CD4-positive, CD25-positive, alpha-beta regulatory T cell (primary cell): ENCODE data around the gene MPDU1. TPM values are rescaled to one million over a fixed set of nuclear protein-coding genes. Genes with fewer than 3 reads are reported as not detected.

Source experiments
- ATAC-seq, 2 donors: fragments of 150-1000 bp; cut with Tn5 transposase; one replicate each; pipeline ENCODE4 v1.10.0; 2021; ENCODE audit warnings: low read depth in 2 of 2, moderate number of reproducible peaks in 2 of 2, moderate library complexity in 1 of 2
- DNase-seq, 3 donors: peaks; one replicate each; pipeline versions ENCODE4 v3.0.0 to v3.0.0-alpha.2; 2012 to 2022; ENCODE audit warnings: mixed read lengths in 1 of 3
- H3K27ac ChIP-seq: one replicate; pipeline ENCODE4 v1.7.0; 2013; ENCODE audit warnings: mild to moderate bottlenecking, low read length; ENCODE audit not compliant: insufficient read depth, poor library complexity, severe bottlenecking
- H3K27me3 ChIP-seq: one replicate; pipeline ENCODE4 v1.7.0; 2013; ENCODE audit warnings: low read length; ENCODE audit not compliant: control insufficient read depth, insufficient read depth
- H3K36me3 ChIP-seq: one replicate; pipeline ENCODE4 v1.7.0; 2013; ENCODE audit warnings: mild to moderate bottlenecking, low read length, moderate library complexity; ENCODE audit not compliant: control insufficient read depth, insufficient read depth
- H3K4me1 ChIP-seq: 2 replicates; pipeline ENCODE4 v1.7.0; 2013; ENCODE audit warnings: mild to moderate bottlenecking, low read length; ENCODE audit not compliant: insufficient read depth, control insufficient read depth, poor library complexity, severe bottlenecking
- H3K4me3 ChIP-seq: one replicate; pipeline ENCODE4 v1.7.0; 2013; ENCODE audit warnings: low read depth, mild to moderate bottlenecking, low read length, moderate library complexity
- H3K9me3 ChIP-seq, 2 experiments: 1 replicate in 1 of 2; 2 replicates in 1 of 2; pipeline ENCODE4 v1.7.0; 2013; ENCODE audit warnings: low read length in 2 of 2, mild to moderate bottlenecking in 1 of 2, moderate library complexity in 1 of 2; ENCODE audit not compliant: control insufficient read depth in 2 of 2
- H3K27ac Mint-ChIP-seq, 3 donors: one replicate each; pipeline ENCODE4 v1.8.0; 2020 to 2022; ENCODE audit warnings: mild to moderate bottlenecking in 3 of 3, mixed read lengths in 3 of 3, moderate library complexity in 2 of 3
- H3K27me3 Mint-ChIP-seq: one replicate; pipeline ENCODE4 v1.8.0; 2022; ENCODE audit warnings: mild to moderate bottlenecking, mixed read lengths
- H3K36me3 Mint-ChIP-seq: one replicate; pipeline ENCODE4 v1.8.0; 2020; ENCODE audit warnings: mixed read lengths
- H3K4me1 Mint-ChIP-seq, 4 donors: one replicate each; pipeline ENCODE4 v1.8.0; 2020 to 2022; ENCODE audit warnings: mixed read lengths in 4 of 4, mild to moderate bottlenecking in 1 of 4
- H3K4me3 Mint-ChIP-seq, 4 donors: one replicate each; pipeline ENCODE4 v1.8.0; 2020 to 2022; ENCODE audit warnings: mild to moderate bottlenecking in 4 of 4, mixed read lengths in 4 of 4, moderate library complexity in 3 of 4
- H3K9me3 Mint-ChIP-seq, 7 donors: one replicate each; pipeline ENCODE4 v1.8.0; 2020 to 2022; ENCODE audit warnings: mixed read lengths in 7 of 7, mild to moderate bottlenecking in 3 of 7, moderate library complexity in 2 of 7
- polyA plus RNA-seq, 4 donors: library from polyadenylated mRNA; unstranded; fragments of 300-500 nt; fragmentation: Illumina TruSeq; gene quantifications; one replicate each; pipeline ENCODE4 v1.2.3, GENCODE V29; 2021
- total RNA-seq: library from RNA; stranded (reverse); gene quantifications from one replicate; pipeline ENCODE4 v1.2.3, GENCODE V29; 2022

MPDU1 gene
- total and polyA plus RNA-seq, 5 donors from 2014 or later: 40.0 to 63.7 (median 47.2) TPM

- ATAC-seq: no peak
- Histone ChIP-seq H3K27me3 (no peaks in the 10 kb centered on the region), H3K36me3 (peaks cover 35% of the 10 kb centered on the region), H3K4me1 (peaks cover 19% of the 10 kb centered on the region), H3K27ac (no peak overlapping the region), H3K4me3 (no peak overlapping the region), H3K9me3 (no peaks in the 10 kb centered on the region)
- no peaks in the 10 kb centered on the region for H3K9me3 Mint-ChIP-seq
- H3K36me3 Mint-ChIP-seq: peaks cover 24% of the 10 kb centered on the region
- DNase-seq: no peak
- no peak overlapping the region for H3K27ac Mint-ChIP-seq
- no peak overlapping the region for H3K4me3 Mint-ChIP-seq
- peaks cover 5 to 28% (median 7%) of the 10 kb centered on the region in 4 donors for H3K4me1 Mint-ChIP-seq
- H3K27me3 Mint-ChIP-seq: no peaks in the 10 kb centered on the region
Measured at GRCh38 chr17:7588553-7589203, 5.0 kb downstream of the MPDU1 start.

DNA sequence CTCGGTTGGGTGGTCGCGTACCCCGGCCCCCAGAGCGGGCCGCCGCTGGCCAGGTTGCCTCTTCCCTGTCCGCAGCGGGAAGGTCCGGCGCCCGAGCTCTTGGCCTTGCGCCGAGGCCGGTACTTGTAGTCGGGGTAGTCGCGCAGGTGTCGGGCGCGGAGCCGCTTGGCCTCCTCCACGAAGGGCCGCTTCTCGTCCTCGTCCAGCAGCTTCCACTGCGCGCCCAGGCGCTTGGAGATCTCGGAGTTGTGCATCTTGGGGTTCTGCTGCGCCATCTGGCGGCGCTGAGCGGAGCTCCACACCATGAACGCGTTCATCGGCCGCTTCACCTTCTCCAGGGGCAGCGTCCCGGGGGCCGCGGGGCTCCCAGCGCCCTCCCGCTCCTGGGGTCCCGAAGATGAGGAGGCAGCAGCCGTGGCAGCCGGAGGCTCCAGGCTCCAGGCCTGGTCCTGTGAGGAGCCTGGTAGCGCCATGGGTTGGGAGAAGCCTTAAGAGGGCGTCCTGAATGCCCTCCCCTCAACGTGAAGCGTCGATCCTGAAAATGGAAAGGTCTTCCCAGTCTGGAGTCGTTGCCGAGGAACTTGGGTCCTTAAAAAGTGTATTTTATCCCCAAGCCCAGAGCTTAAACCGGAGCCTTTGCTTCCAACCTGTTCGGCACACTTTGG, 5.7 kb downstream of the MPDU1 start:
- DNase-seq (peak; percentile 44 to 77 (median 67)), ATAC-seq (peak; percentile 66 to 78)
- Mint-ChIP-seq H3K4me3 (peak overlapping the region in 1 of 4 donors; percentile 24), H3K9me3 (no peaks in the 10 kb centered on the region), H3K27me3 (no peaks in the 10 kb centered on the region), H3K4me1 (peaks cover 0 to 21% (median 4%) of the 10 kb centered on the region in 4 donors), H3K36me3 (peaks cover 30% of the 10 kb centered on the region), H3K27ac (peak overlapping the region in 1 of 3 donors; percentile 36)
- Histone ChIP-seq H3K36me3 (peaks cover 42% of the 10 kb centered on the region), H3K9me3 (no peaks in the 10 kb centered on the region), H3K27ac (no peak overlapping the region), H3K4me1 (peaks cover 15% of the 10 kb centered on the region), H3K27me3 (no peaks in the 10 kb centered on the region), H3K4me3 (no peak overlapping the region)

- DNase-seq: no peak
- no peaks in the 10 kb centered on the region for H3K9me3 Mint-ChIP-seq
- H3K4me1 Mint-ChIP-seq: peaks cover 0 to 15% (median under 1%) of the 10 kb centered on the region in 4 donors
- H3K36me3 Mint-ChIP-seq: peaks cover 30% of the 10 kb centered on the region
- H3K4me3 Mint-ChIP-seq: peak within 1 kb of the TSS in 2 of 4 donors; percentile 24 to 43
- no peaks in the 10 kb centered on the region for H3K27me3 Mint-ChIP-seq
- Histone ChIP-seq H3K4me3 (no peak within 1 kb of the TSS), H3K27me3 (no peaks in the 10 kb centered on the region), H3K4me1 (peaks cover 8% of the 10 kb centered on the region), H3K36me3 (peaks cover 48% of the 10 kb centered on the region), H3K27ac (no peak within 1 kb of the TSS), H3K9me3 (no peaks in the 10 kb centered on the region)
- H3K27ac Mint-ChIP-seq: peak within 1 kb of the TSS; percentile 12 to 69 (median 36)
- ATAC-seq: no peak
Measured at GRCh38 chr17:7589891-7590691, 6.4 kb downstream of the MPDU1 start, which contains the start of gene SOX15. Gene SOX15 (minus strand): TSS chr17:7590094. CDS start chr17:7589676, 418 bp downstream.

DNA sequence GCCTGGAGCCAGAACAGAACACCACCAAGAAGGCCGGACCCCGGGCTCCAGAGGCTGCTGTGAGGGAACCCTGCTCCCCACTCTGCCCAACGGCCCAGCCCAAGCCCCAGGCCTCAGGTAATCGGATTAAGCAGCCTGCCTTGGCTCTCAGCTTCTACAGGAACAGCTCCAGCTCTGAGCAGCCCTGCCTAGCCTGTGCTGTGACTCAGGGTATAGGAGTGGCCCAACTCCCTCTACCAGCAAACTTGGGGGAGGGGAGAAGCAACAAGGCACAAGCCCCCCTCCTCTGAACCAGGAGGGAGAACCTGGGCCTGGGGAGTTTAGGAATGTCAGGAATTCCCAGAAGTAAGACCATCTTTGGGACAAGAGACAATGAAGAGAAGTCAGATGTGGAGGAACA, 7.1 kb downstream of the MPDU1 start:
- ATAC-seq (no peak), DNase-seq (no peak)
- Mint-ChIP-seq H3K4me1 (peaks cover 0 to 10% (median 0%) of the 10 kb centered on the region in 4 donors), H3K4me3 (no peak overlapping the region), H3K27me3 (no peaks in the 10 kb centered on the region), H3K9me3 (no peaks in the 10 kb centered on the region), H3K27ac (peak overlapping the region in 2 of 3 donors; percentile 12 to 69), H3K36me3 (peaks cover 36% of the 10 kb centered on the region)
- no peaks in the 10 kb centered on the region for H3K9me3 ChIP-seq
- H3K27ac ChIP-seq: no peak overlapping the region
- H3K4me1 ChIP-seq: peaks cover 3% of the 10 kb centered on the region
- peaks cover 55% of the 10 kb centered on the region for H3K36me3 ChIP-seq
- H3K27me3 ChIP-seq: no peaks in the 10 kb centered on the region
- H3K4me3 ChIP-seq: no peak overlapping the region

DNA sequence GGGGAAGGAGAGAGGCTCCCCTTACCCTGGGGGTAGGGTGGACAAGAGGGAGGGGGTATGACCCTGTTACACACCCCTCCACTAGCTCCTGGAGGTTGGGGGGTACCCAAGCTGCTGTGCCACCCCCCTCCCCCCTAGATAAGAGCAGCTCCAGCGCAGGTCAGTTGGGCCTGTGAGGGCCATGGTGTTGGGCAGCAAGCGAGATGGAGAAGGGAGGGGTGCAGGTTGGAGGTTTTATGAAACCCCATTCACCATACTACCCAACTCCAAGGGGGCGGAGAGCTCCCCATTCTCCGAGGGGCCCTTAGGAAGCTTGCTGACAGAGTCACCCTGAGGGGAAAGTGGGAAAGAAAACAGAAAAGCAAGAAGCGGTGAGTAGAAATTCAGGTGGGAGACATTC, 7.9 kb downstream of the MPDU1 start:
- Histone ChIP-seq H3K36me3 (peaks cover 60% of the 10 kb centered on the region), H3K9me3 (no peaks in the 10 kb centered on the region), H3K27me3 (no peaks in the 10 kb centered on the region), H3K27ac (no peak overlapping the region), H3K4me1 (peaks cover 3% of the 10 kb centered on the region), H3K4me3 (no peak overlapping the region)
- Mint-ChIP-seq H3K27ac (no peak overlapping the region), H3K9me3 (no peaks in the 10 kb centered on the region), H3K4me1 (peaks cover 0 to 9% (median 0%) of the 10 kb centered on the region in 4 donors), H3K4me3 (no peak overlapping the region), H3K27me3 (no peaks in the 10 kb centered on the region), H3K36me3 (peaks cover 37% of the 10 kb centered on the region)
- ATAC-seq (no peak), DNase-seq (no peak)

DNA sequence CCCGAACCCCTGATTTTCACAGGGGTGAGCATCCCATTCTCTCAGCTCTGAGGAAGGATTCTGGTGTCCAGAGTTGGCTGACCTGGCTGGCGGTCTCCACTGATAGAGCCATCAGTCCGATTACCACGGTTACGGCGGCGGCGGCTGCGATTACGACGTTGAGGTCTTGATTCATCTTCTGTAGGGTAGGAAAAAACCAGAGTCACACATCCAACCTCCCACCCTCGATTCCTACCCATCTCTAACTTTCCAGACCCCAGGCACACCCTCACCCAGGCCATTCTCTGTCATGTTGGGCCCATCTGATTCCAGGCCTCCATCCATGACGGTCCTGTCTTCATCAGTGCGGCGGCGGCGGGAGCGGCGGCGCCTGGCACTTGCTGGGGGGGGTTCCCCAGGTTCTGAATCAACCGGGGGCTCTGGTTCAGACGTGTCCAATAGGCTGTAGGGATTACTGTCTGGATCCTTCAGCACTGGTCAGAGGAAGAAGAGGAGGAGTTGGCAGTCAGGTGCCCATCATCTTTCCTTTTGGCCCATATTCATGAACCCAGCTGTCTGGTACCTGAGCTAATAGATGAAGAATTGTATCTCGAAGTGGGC, 8.9 kb downstream of the MPDU1 start:
- ATAC-seq: no peak
- peaks cover 0 to 6% (median under 1%) of the 10 kb centered on the region in 4 donors for H3K4me1 Mint-ChIP-seq
- peaks cover 37% of the 10 kb centered on the region for H3K36me3 Mint-ChIP-seq

GRCh38 chr17:7593296-7593695, 9.6 kb downstream of the MPDU1 start:
- no peak for DNase-seq
- H3K4me3 ChIP-seq: no peak overlapping the region
- no peaks in the 10 kb centered on the region for H3K9me3 ChIP-seq
- H3K4me1 ChIP-seq: peaks cover 3% of the 10 kb centered on the region
- H3K27ac Mint-ChIP-seq: peak overlapping the region in 1 of 3 donors; percentile 55
- H3K27me3 ChIP-seq: no peaks in the 10 kb centered on the region
- no peak overlapping the region for H3K4me3 Mint-ChIP-seq
- no peaks in the 10 kb centered on the region for H3K9me3 Mint-ChIP-seq
- peaks cover 35% of the 10 kb centered on the region for H3K36me3 Mint-ChIP-seq
- H3K27ac ChIP-seq: no peak overlapping the region
- no peak for ATAC-seq
- H3K27me3 Mint-ChIP-seq: no peaks in the 10 kb centered on the region
- H3K4me1 Mint-ChIP-seq: peaks cover 0 to 6% (median under 1%) of the 10 kb centered on the region in 4 donors
- H3K36me3 ChIP-seq: peaks cover 52% of the 10 kb centered on the region

More for the DNA sequence above, 8.9 kb downstream of the MPDU1 start:
- peaks cover 3% of the 10 kb centered on the region for H3K4me1 ChIP-seq
- no peaks in the 10 kb centered on the region for H3K27me3 Mint-ChIP-seq
- H3K4me3 Mint-ChIP-seq: no peak overlapping the region
- H3K27ac ChIP-seq: no peak overlapping the region
- no peaks in the 10 kb centered on the region for H3K9me3 Mint-ChIP-seq
- no peaks in the 10 kb centered on the region for H3K27me3 ChIP-seq
- H3K4me3 ChIP-seq: no peak overlapping the region
- no peak overlapping the region for H3K27ac Mint-ChIP-seq
- no peaks in the 10 kb centered on the region for H3K9me3 ChIP-seq
- H3K36me3 ChIP-seq: peaks cover 57% of the 10 kb centered on the region
- DNase-seq: no peak
